Superior temporal gyrus (tissue), 1 donor: Measurements from ENCODE around the gene USP17L17.
"Not testable (repeated sequence)": the region's sequence is repeated elsewhere in the genome, so short reads cannot be mapped to it uniquely, and the experiment has no call there.

Experiments used
- DNase-seq: peaks from one replicate; pipeline ENCODE4 v3.0.0-alpha.2; 2016; ENCODE audit errors: extremely low spot score

Gene USP17L17, protein sequence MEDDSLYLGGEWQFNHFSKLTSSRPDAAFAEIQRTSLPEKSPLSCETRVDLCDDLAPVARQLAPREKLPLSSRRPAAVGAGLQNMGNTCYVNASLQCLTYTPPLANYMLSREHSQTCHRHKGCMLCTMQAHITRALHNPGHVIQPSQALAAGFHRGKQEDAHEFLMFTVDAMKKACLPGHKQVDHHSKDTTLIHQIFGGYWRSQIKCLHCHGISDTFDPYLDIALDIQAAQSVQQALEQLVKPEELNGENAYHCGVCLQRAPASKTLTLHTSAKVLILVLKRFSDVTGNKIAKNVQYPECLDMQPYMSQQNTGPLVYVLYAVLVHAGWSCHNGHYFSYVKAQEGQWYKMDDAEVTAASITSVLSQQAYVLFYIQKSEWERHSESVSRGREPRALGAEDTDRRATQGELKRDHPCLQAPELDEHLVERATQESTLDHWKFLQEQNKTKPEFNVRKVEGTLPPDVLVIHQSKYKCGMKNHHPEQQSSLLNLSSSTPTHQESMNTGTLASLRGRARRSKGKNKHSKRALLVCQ

DNA sequence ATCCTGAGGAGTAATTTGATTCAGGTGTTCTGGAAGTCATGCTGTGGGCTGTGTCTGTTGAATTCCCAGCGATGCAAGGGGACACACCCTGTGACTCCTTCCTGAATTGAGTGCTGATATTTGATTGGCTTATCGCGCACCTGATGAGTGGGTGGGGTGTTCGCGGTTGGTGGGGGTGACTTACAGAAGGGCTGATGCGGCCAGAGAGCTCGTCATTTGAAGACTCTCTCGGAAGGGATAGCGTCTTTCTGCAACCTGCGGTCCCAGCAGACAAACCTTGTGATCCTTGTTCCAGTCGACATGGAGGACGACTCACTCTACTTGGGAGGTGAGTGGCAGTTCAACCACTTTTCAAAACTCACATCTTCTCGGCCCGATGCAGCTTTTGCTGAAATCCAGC, at the start of gene USP17L17:
TSS of gene USP17L17 (plus strand) at position 301 of the 400 bp plus-strand sequence. CDS start at position 301, 0 bp downstream.
- DNase-seq = not testable (repeated sequence)

DNA sequence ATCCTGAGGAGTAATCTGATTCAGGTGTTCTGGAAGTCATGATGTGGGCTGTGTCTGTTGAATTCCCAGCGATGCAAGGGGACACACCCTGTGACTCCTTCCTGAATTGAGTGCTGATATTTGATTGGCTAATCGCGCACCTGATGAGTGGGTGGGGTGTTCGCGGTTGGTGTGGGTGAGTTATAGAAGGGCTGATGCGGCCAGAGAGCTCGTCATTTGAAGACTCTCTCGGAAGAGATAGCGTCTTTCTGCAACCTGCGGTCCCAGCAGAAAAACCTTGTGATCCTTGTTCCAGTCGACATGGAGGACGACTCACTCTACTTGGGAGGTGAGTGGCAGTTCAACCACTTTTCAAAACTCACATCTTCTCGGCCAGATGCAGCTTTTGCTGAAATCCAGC, 33.3 kb upstream of the USP17L17 start, which contains the start of gene USP17L10:
TSS of gene USP17L10 (plus strand) at position 301 of the 400 bp plus-strand sequence. CDS start at position 301, 0 bp downstream.
- not testable (repeated sequence) for DNase-seq

DNA sequence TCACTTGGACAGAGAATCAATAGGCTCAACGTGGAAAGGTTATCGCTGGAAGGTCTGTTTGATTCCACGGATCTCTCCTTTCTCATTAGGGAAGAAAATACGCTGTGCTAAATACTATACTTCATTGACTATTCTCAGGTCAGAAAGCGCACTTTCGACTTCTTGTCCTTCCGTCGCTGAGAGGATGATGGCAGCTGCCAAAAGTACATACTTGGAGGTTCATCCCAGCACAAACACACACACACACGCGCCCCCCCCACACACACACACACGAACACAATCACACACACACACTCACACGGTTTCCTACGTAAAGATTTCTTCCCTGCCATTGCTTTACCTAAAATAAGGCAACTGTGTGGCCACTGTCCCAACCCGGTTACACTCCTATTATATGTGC, 29.0 kb upstream of the USP17L17 start:
- DNase-seq = not testable (repeated sequence)

DNA sequence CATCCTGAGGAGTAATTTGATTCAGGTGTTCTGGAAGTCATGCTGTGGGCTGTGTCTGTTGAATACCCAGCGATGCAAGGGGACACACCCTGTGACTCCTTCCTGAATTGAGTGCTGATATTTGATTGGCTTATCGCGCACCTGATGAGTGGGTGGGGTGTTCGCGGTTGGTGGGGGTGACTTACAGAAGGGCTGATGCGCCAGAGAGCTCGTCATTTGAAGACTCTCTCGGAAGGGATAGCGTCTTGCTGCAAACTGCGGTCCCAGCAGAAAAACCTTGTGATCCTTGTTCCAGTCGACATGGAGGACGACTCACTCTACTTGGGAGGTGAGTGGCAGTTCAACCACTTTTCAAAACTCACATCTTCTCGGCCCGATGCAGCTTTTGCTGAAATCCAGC, 28.6 kb upstream of the USP17L17 start, which contains the start of gene USP17L11:
TSS of gene USP17L11 (plus strand) at position 301 of the 400 bp plus-strand sequence. CDS start at position 301, 0 bp downstream.
- DNase-seq = not testable (repeated sequence)

DNA sequence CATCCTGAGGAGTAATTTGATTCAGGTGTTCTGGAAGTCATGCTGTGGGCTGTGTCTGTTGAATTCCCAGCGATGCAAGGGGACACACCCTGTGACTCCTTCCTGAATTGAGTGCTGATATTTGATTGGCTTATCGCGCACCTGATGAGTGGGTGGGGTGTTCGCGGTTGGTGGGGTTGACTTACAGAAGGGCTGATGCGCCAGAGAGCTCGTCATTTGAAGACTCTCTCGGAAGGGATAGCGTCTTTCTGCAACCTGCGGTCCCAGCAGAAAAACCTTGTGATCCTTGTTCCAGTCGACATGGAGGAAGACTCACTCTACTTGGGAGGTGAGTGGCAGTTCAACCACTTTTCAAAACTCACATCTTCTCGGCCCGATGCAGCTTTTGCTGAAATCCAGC, 23.8 kb upstream of the USP17L17 start, which contains the start of gene USP17L12:
TSS of gene USP17L12 (plus strand) at position 301 of the 400 bp plus-strand sequence. CDS start at position 301, 0 bp downstream.
- DNase-seq = not testable (repeated sequence)

DNA sequence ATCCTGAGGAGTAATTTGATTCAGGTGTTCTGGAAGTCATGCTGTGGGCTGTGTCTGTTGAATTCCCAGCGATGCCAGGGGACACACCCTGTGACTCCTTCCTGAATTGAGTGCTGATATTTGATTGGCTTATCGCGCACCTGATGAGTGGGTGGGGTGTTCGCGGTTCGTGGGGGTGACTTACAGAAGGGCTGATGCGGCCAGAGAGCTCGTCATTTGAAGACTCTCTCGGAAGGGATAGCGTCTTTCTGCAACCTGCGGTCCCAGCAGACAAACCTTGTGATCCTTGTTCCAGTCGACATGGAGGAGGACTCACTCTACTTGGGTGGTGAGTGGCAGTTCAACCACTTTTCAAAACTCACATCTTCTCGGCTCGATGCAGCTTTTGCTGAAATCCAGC, 19.1 kb upstream of the USP17L17 start, which contains the start of gene USP17L13:
TSS of gene USP17L13 (plus strand) at position 301 of the 400 bp plus-strand sequence. CDS start at position 301, 0 bp downstream.
- not testable (repeated sequence) for DNase-seq

DNA sequence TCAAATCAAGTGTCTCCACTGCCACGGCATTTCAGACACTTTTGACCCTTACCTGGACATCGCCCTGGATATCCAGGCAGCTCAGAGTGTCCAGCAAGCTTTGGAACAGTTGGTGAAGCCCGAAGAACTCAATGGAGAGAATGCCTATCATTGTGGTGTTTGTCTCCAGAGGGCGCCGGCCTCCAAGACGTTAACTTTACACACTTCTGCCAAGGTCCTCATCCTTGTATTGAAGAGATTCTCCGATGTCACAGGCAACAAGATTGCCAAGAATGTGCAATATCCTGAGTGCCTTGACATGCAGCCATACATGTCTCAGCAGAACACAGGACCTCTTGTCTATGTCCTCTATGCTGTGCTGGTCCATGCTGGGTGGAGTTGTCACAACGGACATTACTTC, 13.4 kb upstream of the USP17L17 start:
- not testable (repeated sequence) for DNase-seq

DNA sequence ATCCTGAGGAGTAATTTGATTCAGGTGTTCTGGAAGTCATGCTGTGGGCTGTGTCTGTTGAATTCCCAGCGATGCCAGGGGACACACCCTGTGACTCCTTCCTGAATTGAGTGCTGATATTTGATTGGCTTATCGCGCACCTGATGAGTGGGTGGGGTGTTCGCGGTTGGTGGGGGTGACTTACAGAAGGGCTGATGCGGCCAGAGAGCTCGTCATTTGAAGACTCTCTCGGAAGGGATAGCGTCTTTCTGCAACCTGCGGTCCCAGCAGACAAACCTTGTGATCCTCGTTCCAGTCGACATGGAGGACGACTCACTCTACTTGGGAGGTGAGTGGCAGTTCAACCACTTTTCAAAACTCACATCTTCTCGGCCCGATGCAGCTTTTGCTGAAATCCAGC, 9.6 kb upstream of the USP17L17 start, which contains the start of gene USP17L15:
TSS of gene USP17L15 (plus strand) at position 301 of the 400 bp plus-strand sequence. CDS start at position 301, 0 bp downstream.
- DNase-seq = not testable (repeated sequence)

DNA sequence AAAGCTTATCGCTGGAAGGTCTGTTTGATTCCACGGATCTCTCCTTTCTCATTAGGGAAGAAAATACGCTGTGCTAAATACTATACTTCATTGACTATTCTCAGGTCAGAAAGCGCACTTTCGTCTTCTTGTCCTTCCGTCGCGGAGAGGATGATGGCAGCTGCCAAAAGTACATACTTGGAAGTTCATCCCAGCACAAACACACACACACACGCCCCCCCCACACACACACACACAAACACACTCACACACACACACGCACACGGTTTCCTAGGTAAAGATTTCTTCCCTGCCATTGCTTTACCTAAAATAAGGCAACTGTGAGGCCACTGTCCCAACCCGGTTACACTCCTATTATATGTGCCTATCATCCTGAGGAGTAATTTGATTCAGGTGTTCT, 5.2 kb upstream of the USP17L17 start:
- not testable (repeated sequence) for DNase-seq

DNA sequence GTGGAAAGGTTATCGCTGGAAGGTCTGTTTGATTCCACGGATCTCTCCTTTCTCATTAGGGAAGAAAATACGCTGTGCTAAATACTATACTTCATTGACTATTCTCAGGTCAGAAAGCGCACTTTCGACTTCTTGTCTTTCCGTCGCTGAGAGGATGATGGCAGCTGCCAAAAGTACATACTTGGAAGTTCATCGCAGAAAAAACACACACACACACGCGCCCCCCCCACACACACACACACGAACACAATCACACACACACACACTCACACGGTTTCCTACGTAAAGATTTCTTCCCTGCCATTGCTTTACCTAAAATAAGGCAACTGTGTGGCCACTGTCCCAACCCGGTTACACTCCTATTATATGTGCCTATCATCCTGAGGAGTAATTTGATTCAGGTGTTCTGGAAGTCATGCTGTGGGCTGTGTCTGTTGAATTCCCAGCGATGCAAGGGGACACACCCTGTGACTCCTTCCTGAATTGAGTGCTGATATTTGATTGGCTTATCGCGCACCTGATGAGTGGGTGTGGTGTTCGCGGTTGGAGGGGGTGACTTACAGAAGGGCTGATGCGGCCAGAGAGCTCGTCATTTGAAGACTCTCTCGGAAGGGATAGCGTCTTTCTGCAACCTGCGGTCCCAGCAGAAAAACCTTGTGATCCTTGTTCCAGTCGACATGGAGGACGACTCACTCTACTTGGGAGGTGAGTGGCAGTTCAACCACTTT, 4.4 kb downstream of the USP17L17 start, which contains the start of gene USP17L18:
TSS of gene USP17L18 (plus strand) at position 678 of the 728 bp plus-strand sequence. CDS start at position 678, 0 bp downstream.
- DNase-seq = peak; percentile 1

DNA sequence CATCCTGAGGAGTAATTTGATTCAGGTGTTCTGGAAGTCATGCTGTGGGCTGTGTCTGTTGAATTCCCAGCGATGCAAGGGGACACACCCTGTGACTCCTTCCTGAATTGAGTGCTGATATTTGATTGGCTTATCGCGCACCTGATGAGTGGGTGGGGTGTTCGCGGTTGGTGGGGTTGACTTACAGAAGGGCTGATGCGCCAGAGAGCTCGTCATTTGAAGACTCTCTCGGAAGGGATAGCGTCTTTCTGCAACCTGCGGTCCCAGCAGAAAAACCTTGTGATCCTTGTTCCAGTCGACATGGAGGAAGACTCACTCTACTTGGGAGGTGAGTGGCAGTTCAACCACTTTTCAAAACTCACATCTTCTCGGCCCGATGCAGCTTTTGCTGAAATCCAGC, 9.4 kb downstream of the USP17L17 start, which contains the start of gene USP17L19:
TSS of gene USP17L19 (plus strand) at position 301 of the 400 bp plus-strand sequence. CDS start at position 301, 0 bp downstream.
- DNase-seq = not testable (repeated sequence)

DNA sequence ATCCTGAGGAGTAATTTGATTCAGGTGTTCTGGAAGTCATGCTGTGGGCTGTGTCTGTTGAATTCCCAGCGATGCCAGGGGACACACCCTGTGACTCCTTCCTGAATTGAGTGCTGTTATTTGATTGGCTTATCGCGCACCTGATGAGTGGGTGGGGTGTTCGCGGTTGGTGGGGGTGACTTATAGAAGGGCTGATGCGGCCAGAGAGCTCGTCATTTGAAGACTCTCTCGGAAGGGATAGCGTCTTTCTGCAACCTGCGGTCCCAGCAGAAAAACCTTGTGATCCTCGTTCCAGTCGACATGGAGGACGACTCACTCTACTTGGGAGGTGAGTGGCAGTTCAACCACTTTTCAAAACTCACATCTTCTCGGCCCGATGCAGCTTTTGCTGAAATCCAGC, 14.1 kb downstream of the USP17L17 start, which contains the start of gene USP17L20:
TSS of gene USP17L20 (plus strand) at position 301 of the 400 bp plus-strand sequence. CDS start at position 301, 0 bp downstream.
- DNase-seq = not testable (repeated sequence)

DNA sequence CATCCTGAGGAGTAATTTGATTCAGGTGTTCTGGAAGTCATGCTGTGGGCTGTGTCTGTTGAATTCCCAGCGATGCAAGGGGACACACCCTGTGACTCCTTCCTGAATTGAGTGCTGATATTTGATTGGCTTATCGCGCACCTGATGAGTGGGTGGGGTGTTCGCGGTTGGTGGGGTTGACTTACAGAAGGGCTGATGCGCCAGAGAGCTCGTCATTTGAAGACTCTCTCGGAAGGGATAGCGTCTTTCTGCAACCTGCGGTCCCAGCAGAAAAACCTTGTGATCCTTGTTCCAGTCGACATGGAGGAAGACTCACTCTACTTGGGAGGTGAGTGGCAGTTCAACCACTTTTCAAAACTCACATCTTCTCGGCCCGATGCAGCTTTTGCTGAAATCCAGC, 18.9 kb downstream of the USP17L17 start, which contains the start of gene USP17L21:
TSS of gene USP17L21 (plus strand) at position 301 of the 400 bp plus-strand sequence. CDS start at position 301, 0 bp downstream.
- not testable (repeated sequence) for DNase-seq

DNA sequence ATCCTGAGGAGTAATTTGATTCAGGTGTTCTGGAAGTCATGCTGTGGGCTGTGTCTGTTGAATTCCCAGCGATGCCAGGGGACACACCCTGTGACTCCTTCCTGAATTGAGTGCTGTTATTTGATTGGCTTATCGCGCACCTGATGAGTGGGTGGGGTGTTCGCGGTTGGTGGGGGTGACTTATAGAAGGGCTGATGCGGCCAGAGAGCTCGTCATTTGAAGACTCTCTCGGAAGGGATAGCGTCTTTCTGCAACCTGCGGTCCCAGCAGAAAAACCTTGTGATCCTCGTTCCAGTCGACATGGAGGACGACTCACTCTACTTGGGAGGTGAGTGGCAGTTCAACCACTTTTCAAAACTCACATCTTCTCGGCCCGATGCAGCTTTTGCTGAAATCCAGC, 23.6 kb downstream of the USP17L17 start, which contains the start of gene USP17L22:
TSS of gene USP17L22 (plus strand) at position 301 of the 400 bp plus-strand sequence. CDS start at position 301, 0 bp downstream.
- not testable (repeated sequence) for DNase-seq

DNA sequence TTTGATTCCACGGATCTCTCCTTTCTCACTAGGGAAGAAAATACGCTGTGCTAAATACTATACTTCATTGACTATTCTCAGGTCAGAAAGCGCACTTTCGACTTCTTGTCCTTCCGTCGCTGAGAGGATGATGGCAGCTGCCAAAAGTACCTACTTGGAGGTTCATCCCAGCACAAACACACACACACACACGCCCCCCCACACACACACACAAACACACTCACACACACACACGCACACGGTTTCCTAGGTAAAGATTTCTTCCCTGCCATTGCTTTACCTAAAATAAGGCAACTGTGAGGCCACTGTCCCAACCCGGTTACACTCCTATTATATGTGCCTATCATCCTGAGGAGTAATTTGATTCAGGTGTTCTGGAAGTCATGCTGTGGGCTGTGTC, 28.0 kb downstream of the USP17L17 start:
- not testable (repeated sequence) for DNase-seq
